CD4-positive, alpha-beta T cell treated with Interferon alpha-2 for 1 hour (primary cell): ENCODE data around the gene ZNF778.
"Not testable (repeated sequence)": the region's sequence is repeated elsewhere in the genome, so short reads cannot be mapped to it uniquely, and the experiment has no call there.

Source experiments
- DNase-seq, 2 donors: peaks; one replicate each; pipeline ENCODE4 v3.0.0-alpha.2; 2020 to 2022

ZNF778 gene

DNA sequence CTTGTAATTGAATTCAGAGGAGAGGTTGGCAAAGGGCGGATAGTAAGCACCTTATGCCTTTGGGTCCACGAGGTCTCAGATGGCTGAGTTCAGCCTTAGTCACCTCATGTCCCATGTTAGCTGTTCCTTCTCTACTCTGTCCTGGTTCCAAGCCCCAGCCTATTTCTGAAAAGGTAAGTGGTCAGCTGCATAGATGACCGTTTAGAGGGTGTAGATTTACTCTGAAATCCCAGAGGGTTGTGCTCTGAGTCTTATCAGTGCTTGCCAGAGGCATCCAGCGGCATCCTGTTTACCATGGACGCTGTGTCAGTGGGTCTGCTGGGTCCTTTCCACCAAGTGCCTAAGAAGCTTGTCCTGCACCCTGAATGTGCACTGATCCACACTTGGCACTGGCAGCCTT lies 1.9 kb downstream of the ZNF778 start:
- DNase-seq, result no peak

- DNase-seq, result no peak
These were observed 4.1 kb downstream of the ZNF778 start for GRCh38 chr16:89221604-89222003.

- no peak for DNase-seq
These were observed 5.4 kb downstream of the ZNF778 start for GRCh38 chr16:89222931-89223330.

DNA sequence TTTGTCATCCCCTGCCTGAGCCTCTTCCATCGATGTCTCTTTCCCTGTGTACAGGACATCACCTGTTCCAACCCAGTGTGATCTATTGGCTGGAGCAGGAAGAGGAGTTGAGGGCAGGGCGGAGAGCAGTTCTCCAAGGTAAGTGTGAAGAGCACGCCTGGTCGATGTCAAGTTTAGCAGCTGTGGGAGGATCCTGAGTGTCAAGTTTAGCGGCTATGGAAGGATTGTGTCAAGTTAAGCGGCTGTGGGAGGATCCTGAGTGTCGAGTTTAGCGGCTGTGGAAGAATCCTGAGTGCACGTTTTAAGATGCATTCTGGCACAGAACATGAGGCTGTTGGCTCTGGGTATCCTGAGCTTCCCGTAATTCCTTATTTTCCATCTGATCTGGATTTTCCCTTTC lies 7.2 kb downstream of the ZNF778 start:
- no peak for DNase-seq

DNA sequence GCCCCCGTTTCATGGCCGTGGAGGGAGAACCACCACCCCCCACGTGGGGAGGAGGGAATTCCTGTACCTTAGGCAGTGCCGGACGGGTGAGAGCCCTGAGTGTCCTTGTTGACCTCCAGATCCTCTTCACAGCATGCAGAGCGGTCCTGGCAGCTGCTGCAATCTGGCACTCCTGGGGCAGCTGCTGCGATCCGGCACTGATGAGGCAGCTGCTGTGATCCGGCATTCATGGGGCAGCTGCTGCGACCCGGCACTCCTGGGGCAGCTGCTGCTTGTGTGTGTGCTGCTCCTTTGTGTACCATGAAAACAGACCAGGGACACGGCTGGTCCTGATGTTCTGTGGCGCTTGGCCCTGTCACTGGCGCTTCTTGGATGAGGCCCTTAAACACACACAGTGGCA lies 12.8 kb downstream of the ZNF778 start:
- DNase-seq, result no peak

- no peak for DNase-seq
These were observed 14.6 kb downstream of the ZNF778 start for GRCh38 chr16:89232107-89232506.

- no peak for DNase-seq
These were observed 16.4 kb downstream of the ZNF778 start for GRCh38 chr16:89233678-89234490.

- DNase-seq, result no peak
These were observed 20.2 kb downstream of the ZNF778 start for GRCh38 chr16:89237733-89238132.

- DNase-seq, result peak; percentile 86 to 88
These were observed 23.9 kb downstream of the ZNF778 start for GRCh38 chr16:89241187-89242007.

GRCh38 chr16:89242795-89243200 lies 25.3 kb downstream of the ZNF778 start:
- DNase-seq, result no peak

DNA sequence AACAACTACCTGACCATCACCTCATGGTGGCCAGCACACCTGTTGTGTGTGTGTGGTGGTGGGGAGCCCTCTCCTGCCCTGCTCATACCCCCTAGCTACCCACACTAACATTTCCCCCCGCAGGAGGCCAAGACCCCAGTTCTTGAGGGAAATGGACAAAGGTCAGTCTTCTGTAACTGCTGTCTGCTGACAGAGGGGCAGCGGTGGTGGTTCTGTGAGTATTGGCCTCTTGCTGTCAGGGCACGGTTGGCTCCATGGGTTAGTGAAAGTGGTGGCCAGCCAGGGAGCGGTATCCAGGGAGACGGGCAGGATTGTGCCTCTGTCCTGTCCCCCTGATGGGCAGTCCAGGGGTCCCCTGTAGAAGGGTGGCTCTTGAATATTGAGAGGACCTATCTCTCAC lies 26.2 kb downstream of the ZNF778 start:
- DNase-seq, result no peak

- not testable (repeated sequence) for DNase-seq
These were observed 26.8 kb downstream of the ZNF778 start for GRCh38 chr16:89244264-89244663.

DNA sequence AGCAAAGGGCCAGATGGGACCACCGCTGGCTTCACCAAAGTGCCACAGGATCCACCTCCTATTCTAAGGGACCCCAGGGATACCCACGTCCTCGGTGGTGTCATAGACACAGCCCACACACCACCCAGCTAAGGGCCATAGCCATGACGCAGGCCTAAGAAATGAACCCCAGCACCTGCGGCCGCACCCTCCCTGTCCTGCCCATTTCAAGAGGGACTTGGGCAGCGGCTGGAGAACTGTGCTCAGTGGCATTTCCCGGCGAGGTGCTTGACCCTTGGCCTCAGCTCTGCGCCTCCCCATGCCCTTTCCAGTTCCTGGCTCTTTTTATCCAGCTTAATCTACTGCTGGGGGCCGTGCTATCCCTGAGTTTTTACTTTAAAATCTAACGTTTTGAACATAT lies 27.3 kb downstream of the ZNF778 start:
- DNase-seq, result no peak

GRCh38 chr16:89246383-89246902 lies 28.9 kb downstream of the ZNF778 start:
- DNase-seq, result no peak

DNA sequence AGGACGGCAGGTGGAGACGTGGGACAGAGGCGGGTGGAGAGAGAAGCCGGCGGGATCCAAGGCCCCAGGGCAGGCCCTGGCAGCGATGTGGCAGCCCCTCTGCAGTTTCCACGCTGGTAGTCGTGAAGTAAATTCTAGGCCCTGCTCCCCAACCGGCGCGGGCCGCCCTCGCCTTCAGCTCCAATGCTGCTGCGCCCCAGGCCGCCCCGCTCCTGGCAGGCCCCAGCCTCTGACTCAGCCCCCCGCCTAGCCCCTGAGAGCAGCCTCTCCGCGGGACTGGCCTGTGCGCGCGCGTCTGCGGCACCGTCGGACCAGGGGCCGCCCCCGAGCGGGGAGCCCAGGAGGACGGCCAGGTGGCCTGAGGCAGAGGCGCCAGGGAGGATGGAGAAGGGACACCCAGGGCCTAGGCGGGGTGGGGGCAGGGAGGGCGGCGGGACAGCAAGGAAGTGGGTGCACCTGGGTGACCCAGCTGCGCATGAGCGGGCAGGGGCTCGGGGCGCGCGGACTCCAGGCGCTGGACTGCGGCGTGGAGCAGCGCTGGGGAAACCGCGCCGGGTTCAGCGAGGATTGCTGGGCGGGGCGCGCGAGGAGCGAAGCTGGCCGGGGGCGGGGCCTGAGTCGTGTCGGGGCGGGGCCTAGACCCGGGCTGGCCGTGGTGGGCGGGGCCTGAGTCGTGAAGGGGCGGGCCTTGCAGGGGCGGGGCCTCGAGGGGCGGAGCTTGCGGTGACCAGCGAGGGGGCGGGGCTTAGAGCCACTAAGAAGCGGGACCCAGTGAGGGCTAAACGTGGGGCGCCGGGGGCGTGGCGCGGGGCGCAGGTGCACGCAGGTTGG lies 29.6 kb downstream of the ZNF778 start:
- DNase-seq, result peak; percentile 89 to 94

GRCh38 chr16:89247734-89248075 lies 30.2 kb downstream of the ZNF778 start:
- not testable (repeated sequence) for DNase-seq

GRCh38 chr16:89248196-89248982 lies 30.9 kb downstream of the ZNF778 start:
- DNase-seq, result peak; percentile 21 to 33

- no peak for DNase-seq
These were observed 36.2 kb downstream of the ZNF778 start for GRCh38 chr16:89253548-89254287.

GRCh38 chr16:89256651-89257254 lies 39.2 kb downstream of the ZNF778 start:
- DNase-seq, result peak; percentile 69 to 75

GRCh38 chr16:89257281-89257731 lies 39.8 kb downstream of the ZNF778 start:
- no peak for DNase-seq
